NCI-H2171 (cell line): ENCODE measurements around the gene SWI5.

Experiments
- DNase-seq: peaks from one replicate; lab custom pipeline; 2025; lab: John Stamatoyannopoulos, UW

SWI5 gene

GRCh38 chr9:128252317-128253139, 23.5 kb upstream of the SWI5 start:
- no peak for DNase-seq

- no peak for DNase-seq
Measured at GRCh38 chr9:128253140-128253990, 22.7 kb upstream of the SWI5 start.

- no peak for DNase-seq
Measured at GRCh38 chr9:128253991-128254346, 22.1 kb upstream of the SWI5 start.

- no peak for DNase-seq
Measured at GRCh38 chr9:128254362-128254761, 21.7 kb upstream of the SWI5 start.

- DNase-seq, result peak; percentile 37
Measured at GRCh38 chr9:128254855-128255759, 21.0 kb upstream of the SWI5 start.

GRCh38 chr9:128257086-128257825, 18.8 kb upstream of the SWI5 start:
- DNase-seq, result no peak

- no peak for DNase-seq
Measured at GRCh38 chr9:128257907-128258306, 18.2 kb upstream of the SWI5 start.

- DNase-seq, result no peak
Measured at GRCh38 chr9:128258326-128258725, 17.8 kb upstream of the SWI5 start.

GRCh38 chr9:128259156-128259555, 16.9 kb upstream of the SWI5 start:
- DNase-seq, result no peak

GRCh38 chr9:128260340-128260739, 15.7 kb upstream of the SWI5 start:
- no peak for DNase-seq

GRCh38 chr9:128262687-128263086, 13.4 kb upstream of the SWI5 start:
- DNase-seq, result no peak

- no peak for DNase-seq
Measured at GRCh38 chr9:128265348-128265847, 10.7 kb upstream of the SWI5 start.

GRCh38 chr9:128266868-128267590, 9.0 kb upstream of the SWI5 start:
- no peak for DNase-seq

GRCh38 chr9:128271112-128271511, 5.0 kb upstream of the SWI5 start:
- DNase-seq, result no peak

GRCh38 chr9:128271512-128271911, 4.6 kb upstream of the SWI5 start:
- no peak for DNase-seq

GRCh38 chr9:128274245-128274644, 1.8 kb upstream of the SWI5 start:
- DNase-seq, result no peak

- DNase-seq, result no peak
Measured at GRCh38 chr9:128275198-128276007, 673 bp upstream of the SWI5 start, which contains the start of gene GOLGA2. Gene GOLGA2, minus strand, starts transcription at chr9:128276007. Its CDS starts 31 bp downstream, at chr9:128275976.

GRCh38 chr9:128276574-128277270, 646 bp downstream of the SWI5 start:
- no peak for DNase-seq
